Activated CD4-positive, alpha-beta T cell treated with anti-CD3 and anti-CD28 coated beads, Interleukin-2, Interleukin-4, amounts not matched to agents 100 ng/mL and 50 ng/mL, durations not matched to agents 16 hours and 8 hours (primary cell): ENCODE results near the gene CPLX3.
"Not testable (repeated sequence)": the region's sequence is repeated elsewhere in the genome, so short reads cannot be mapped to it uniquely, and the experiment has no call there.

Source experiments
- DNase-seq: peaks from one replicate; pipeline ENCODE4 v3.0.0-alpha.2; 2020; ENCODE audit warnings: low spot score

Gene CPLX3

GRCh38 chr15:74826364-74826819 is at the start of gene CPLX3:
Gene CPLX3, plus strand, starts transcription at chr15:74826627. Its CDS starts 77 bp downstream, at chr15:74826704.
- no peak for DNase-seq

- DNase-seq: peak; percentile 85
These were observed 49.3 kb upstream of the CPLX3 start for GRCh38 chr15:74776821-74777768.

- DNase-seq: no peak
These were observed 48.4 kb upstream of the CPLX3 start for GRCh38 chr15:74777769-74778598.

- DNase-seq: no peak
These were observed 47.8 kb upstream of the CPLX3 start for GRCh38 chr15:74778599-74778970.

GRCh38 chr15:74779162-74779648 is 47.2 kb upstream of the CPLX3 start:
- DNase-seq: no peak

- DNase-seq: peak; percentile 79
These were observed 45.6 kb upstream of the CPLX3 start for GRCh38 chr15:74780523-74781430.

GRCh38 chr15:74781431-74782258 is 44.8 kb upstream of the CPLX3 start, which contains the start of gene CSK:
Gene CSK, plus strand, starts transcription at chr15:74782080. Its CDS starts 16,218 bp downstream, at chr15:74798298.
- DNase-seq: peak; percentile 81

GRCh38 chr15:74782259-74783071 is 44.0 kb upstream of the CPLX3 start:
- DNase-seq: no peak

GRCh38 chr15:74783072-74783807 is 43.2 kb upstream of the CPLX3 start:
- DNase-seq: peak; percentile 68

GRCh38 chr15:74783808-74784175 is 42.6 kb upstream of the CPLX3 start:
- DNase-seq: no peak

GRCh38 chr15:74784426-74785193 is 41.8 kb upstream of the CPLX3 start:
- no peak for DNase-seq

- peak; percentile 73 for DNase-seq
These were observed 41.0 kb upstream of the CPLX3 start for GRCh38 chr15:74785194-74786032.

GRCh38 chr15:74786081-74786480 is 40.3 kb upstream of the CPLX3 start:
- DNase-seq: not testable (repeated sequence)

GRCh38 chr15:74786551-74787165 is 39.8 kb upstream of the CPLX3 start:
- no peak for DNase-seq

GRCh38 chr15:74787251-74788041 is 39.0 kb upstream of the CPLX3 start:
- peak; percentile 95 for DNase-seq
